GM19452 (cell line): ENCODE results near the gene RAB40C.

Experiments used
- ATAC-seq: cut with Tn5 transposase; IDR thresholded peaks from one replicate; pipeline ENCODE4 v1.9.1; 2021; ENCODE audit not compliant: unreplicated experiment

The RAB40C gene

GRCh38 chr16:589658-590187 is at the start of gene RAB40C:
TSS of gene RAB40C (plus strand) at chr16:590066. CDS start at chr16:590292, 226 bp downstream.
- peak; percentile 60 for ATAC-seq

- ATAC-seq: no peak
These were observed 49.1 kb upstream of the RAB40C start for GRCh38 chr16:540645-541340.

- no peak for ATAC-seq
These were observed 46.3 kb upstream of the RAB40C start for GRCh38 chr16:543301-544164.

GRCh38 chr16:544517-544916 is 45.3 kb upstream of the RAB40C start:
- ATAC-seq: no peak

- ATAC-seq: no peak
These were observed 42.7 kb upstream of the RAB40C start for GRCh38 chr16:546909-547770.

- ATAC-seq: no peak
These were observed 41.3 kb upstream of the RAB40C start for GRCh38 chr16:548586-548985.

- no peak for ATAC-seq
These were observed 40.2 kb upstream of the RAB40C start for GRCh38 chr16:549544-550263.

- ATAC-seq: no peak
These were observed 38.7 kb upstream of the RAB40C start for GRCh38 chr16:551210-551609.

GRCh38 chr16:552171-552570 is 37.7 kb upstream of the RAB40C start:
- ATAC-seq: no peak

- ATAC-seq: no peak
These were observed 36.1 kb upstream of the RAB40C start for GRCh38 chr16:553601-554296.

GRCh38 chr16:554297-554621 is 35.6 kb upstream of the RAB40C start:
- no peak for ATAC-seq

GRCh38 chr16:554640-555365 is 35.1 kb upstream of the RAB40C start:
- ATAC-seq: no peak

GRCh38 chr16:555528-556473 is 34.1 kb upstream of the RAB40C start:
- ATAC-seq: no peak

- ATAC-seq: no peak
These were observed 33.2 kb upstream of the RAB40C start for GRCh38 chr16:556474-557173.

- no peak for ATAC-seq
These were observed 32.2 kb upstream of the RAB40C start for GRCh38 chr16:557463-558297.

GRCh38 chr16:558298-559020 is 31.4 kb upstream of the RAB40C start:
- no peak for ATAC-seq
